ENCODE results near the gene ATF7IP2. TPM values are rescaled to one million over a fixed set of nuclear protein-coding genes. Genes with fewer than 3 reads are reported as not detected.
"Not testable (repeated sequence)": the region's sequence is repeated elsewhere in the genome, so short reads cannot be mapped to it uniquely, and the experiment has no call there.

The ATF7IP2 gene
- total and polyA plus RNA-seq, 12 donors: 19.4 to 62.6 (median 35.8) TPM

- no peaks in the 10 kb centered on the region for H3K27me3 ChIP-seq
- H3K36me3 ChIP-seq: peaks cover 0 to 47% (median 14%) of the 10 kb centered on the region in 9 donors
- DNase-seq (no peak), ATAC-seq (no peak)
- no peak overlapping the region for H3K4me3 ChIP-seq
- H3K9me3 ChIP-seq: no peaks in the 10 kb centered on the region
- intact Hi-C loops (cut with DNase I): no loop called here
- 85 to 88% methylated on average over 3 of the region's 3 CpGs for WGBS, 2 donors
- no peak overlapping the region for H3K27ac ChIP-seq
- TF ChIP-seq CTCF (IDR thresholded peaks at IDR 0.05): no peak
- H3K4me1 ChIP-seq: peaks cover 0 to 11% (median 0%) of the 10 kb centered on the region in 9 donors
Measured at GRCh38 chr16:10428433-10429168, 42.7 kb downstream of the ATF7IP2 start.

GRCh38 chr16:10429299-10429969, 43.6 kb downstream of the ATF7IP2 start:
- H3K9me3 ChIP-seq; ATAC-seq; H3K27ac ChIP-seq; DNase-seq; intact Hi-C loops (cut with DNase I); H3K4me3 ChIP-seq; H3K27me3 ChIP-seq: not testable (repeated sequence)
- WGBS, 2 donors: 94 to 97% methylated on average over 12 of the region's 12 CpGs
- H3K4me1 ChIP-seq: peaks cover 0 to 11% (median 0%) of the 10 kb centered on the region in 9 donors
- H3K36me3 ChIP-seq: peaks cover 0 to 55% (median 22%) of the 10 kb centered on the region in 9 donors

- H3K4me1 ChIP-seq: no peaks in the 10 kb centered on the region
- ATAC-seq (no peak), DNase-seq (no peak)
- H3K27ac ChIP-seq: no peak overlapping the region
- intact Hi-C loops (cut with DNase I): loop anchor here in 1 of 10 donors (10.0 kb wide), 1 partner anchor 53 kb away; no protein-coding TSS in a partner anchor
- no peaks in the 10 kb centered on the region for H3K27me3 ChIP-seq
- H3K36me3 ChIP-seq: peaks cover 0 to 97% (median 66%) of the 10 kb centered on the region in 9 donors
- WGBS, 2 donors: 90 to 96% methylated on average over 3 of the region's 3 CpGs
- no peak overlapping the region for H3K4me3 ChIP-seq
- TF ChIP-seq CTCF (IDR thresholded peaks at IDR 0.05): no peak
- H3K9me3 ChIP-seq: peaks cover 0 to 64% (median 26%) of the 10 kb centered on the region in 11 donors
Measured at GRCh38 chr16:10441726-10442125, 55.9 kb downstream of the ATF7IP2 start.

GRCh38 chr16:10447289-10447688, 61.4 kb downstream of the ATF7IP2 start:
- Histone ChIP-seq H3K4me1 (no peaks in the 10 kb centered on the region), H3K27ac (no peak overlapping the region), H3K4me3 (no peak overlapping the region), H3K27me3 (no peaks in the 10 kb centered on the region), H3K36me3 (peaks cover 0 to 100% (median 52%) of the 10 kb centered on the region in 9 donors), H3K9me3 (peaks cover 4 to 82% (median 39%) of the 10 kb centered on the region in 11 donors)
- intact Hi-C loops (cut with DNase I): loop anchor here in 1 of 10 donors (10.0 kb wide), 1 partner anchor 48 kb away; no protein-coding TSS in a partner anchor
- DNase-seq (no peak), ATAC-seq (no peak)
- TF ChIP-seq CTCF (IDR thresholded peaks at IDR 0.05): no peak
- 98 to 99% methylated on average over 9 of the region's 9 CpGs for WGBS, 2 donors

- H3K27ac ChIP-seq; ATAC-seq; H3K4me1 ChIP-seq; DNase-seq; H3K4me3 ChIP-seq; intact Hi-C loops (cut with DNase I); H3K27me3 ChIP-seq: not testable (repeated sequence)
- 92 to 94% methylated on average over 13 of the region's 13 CpGs for WGBS, 2 donors
- Histone ChIP-seq H3K36me3 (peaks cover 0 to 89% (median 30%) of the 10 kb centered on the region in 9 donors), H3K9me3 (peaks cover 0 to 38% (median 21%) of the 10 kb centered on the region in 11 donors)
Measured at GRCh38 chr16:10452208-10453158, 66.6 kb downstream of the ATF7IP2 start.
